Mucosa of stomach (tissue), 1 donor: ENCODE results near the gene COG3.

Source experiments
- H3K27me3 ChIP-seq: one replicate; pipeline ENCODE4 v1.7.0; 2013; ENCODE audit warnings: mild to moderate bottlenecking, low read length; ENCODE audit not compliant: control insufficient read depth, insufficient read depth
- H3K36me3 ChIP-seq: one replicate; pipeline ENCODE4 v1.7.0; 2013; ENCODE audit warnings: low read length; ENCODE audit not compliant: control insufficient read depth, insufficient read depth
- H3K4me1 ChIP-seq: one replicate; pipeline ENCODE4 v1.7.0; 2013; ENCODE audit warnings: mild to moderate bottlenecking, low read length; ENCODE audit not compliant: control insufficient read depth, insufficient read depth
- H3K4me3 ChIP-seq: one replicate; pipeline ENCODE4 v1.7.0; 2013; ENCODE audit warnings: low read length
- H3K9ac ChIP-seq: one replicate; pipeline ENCODE4 v1.7.0; 2013; ENCODE audit warnings: mild to moderate bottlenecking, low read length, moderate library complexity
- H3K9me3 ChIP-seq: one replicate; pipeline ENCODE4 v1.7.0; 2013; ENCODE audit warnings: mild to moderate bottlenecking, low read length, moderate library complexity; ENCODE audit not compliant: control insufficient read depth
- donor health status: Pancreatic carcinoma.

COG3 gene

GRCh38 chr13:45575830-45576180 is 111.1 kb downstream of the COG3 start:
- H3K9ac ChIP-seq = no peak overlapping the region
- H3K36me3 ChIP-seq = no peaks in the 10 kb centered on the region
- no peaks in the 10 kb centered on the region for H3K4me1 ChIP-seq
- no peaks in the 10 kb centered on the region for H3K9me3 ChIP-seq
- no peak overlapping the region for H3K4me3 ChIP-seq
- no peaks in the 10 kb centered on the region for H3K27me3 ChIP-seq

- Histone ChIP-seq H3K4me3 (no peak overlapping the region), H3K9me3 (no peaks in the 10 kb centered on the region), H3K36me3 (no peaks in the 10 kb centered on the region), H3K9ac (no peak overlapping the region), H3K27me3 (no peaks in the 10 kb centered on the region), H3K4me1 (no peaks in the 10 kb centered on the region)
Measured at GRCh38 chr13:45576466-45576865, 111.7 kb downstream of the COG3 start.

DNA sequence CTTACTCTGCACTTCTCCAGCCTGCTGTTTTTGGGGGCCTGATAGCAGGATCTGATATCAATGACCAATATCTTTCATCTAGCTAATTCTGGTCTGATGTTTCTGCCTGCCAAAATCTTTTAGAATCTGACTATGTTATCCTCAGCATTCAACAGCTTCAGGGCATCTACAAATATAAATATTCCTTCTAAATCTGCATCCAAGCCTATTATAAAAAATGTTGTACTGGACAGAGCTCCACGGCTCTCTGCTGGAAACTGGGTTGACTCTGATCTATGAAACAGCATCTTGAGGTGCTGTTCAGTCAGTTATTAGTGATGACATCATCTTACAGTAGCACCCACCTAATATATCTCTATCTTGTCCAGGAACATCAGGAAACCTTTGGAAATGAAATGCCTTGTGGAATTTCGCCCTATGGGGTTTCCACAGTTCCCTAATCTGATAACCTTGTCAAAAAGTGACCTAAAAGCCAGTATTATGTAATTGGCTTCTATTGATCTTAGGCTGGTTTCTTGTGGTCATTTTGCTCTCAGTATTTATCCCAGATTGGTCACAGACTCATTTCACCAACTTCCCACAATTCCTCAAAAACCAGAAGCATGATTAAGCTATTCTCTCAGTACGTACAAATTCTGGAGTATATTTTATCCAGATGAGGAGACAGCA is 117.8 kb downstream of the COG3 start:
- no peaks in the 10 kb centered on the region for H3K36me3 ChIP-seq
- H3K4me3 ChIP-seq = no peak overlapping the region
- H3K4me1 ChIP-seq = no peaks in the 10 kb centered on the region
- H3K9me3 ChIP-seq = no peaks in the 10 kb centered on the region
- no peaks in the 10 kb centered on the region for H3K27me3 ChIP-seq
- H3K9ac ChIP-seq = no peak overlapping the region

DNA sequence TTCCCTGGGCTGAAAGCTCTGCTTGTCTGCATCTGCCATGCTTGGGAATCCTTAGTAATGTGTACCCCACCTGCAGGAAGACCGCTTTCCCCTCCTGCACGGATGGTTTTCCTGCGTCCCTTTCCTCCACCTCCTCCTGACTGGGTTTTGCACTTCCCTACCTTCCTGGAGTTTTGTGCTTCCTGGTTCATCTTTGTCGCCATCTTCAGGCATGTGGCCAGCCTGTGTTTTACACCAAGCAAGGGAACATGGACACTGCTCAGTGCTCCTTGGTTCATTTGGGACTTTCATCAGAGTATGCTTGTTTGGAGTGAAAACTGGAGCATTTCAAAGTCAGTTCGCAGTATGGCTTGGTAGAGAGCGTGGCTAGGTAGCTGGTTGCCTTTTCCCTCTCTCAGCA is 120.1 kb downstream of the COG3 start:
- Histone ChIP-seq H3K36me3 (no peaks in the 10 kb centered on the region), H3K9me3 (no peaks in the 10 kb centered on the region), H3K27me3 (no peaks in the 10 kb centered on the region), H3K4me3 (no peak overlapping the region), H3K9ac (no peak overlapping the region), H3K4me1 (no peaks in the 10 kb centered on the region)
